ENCODE data around the gene DIPK1B. TPM values are rescaled to one million over a fixed set of nuclear protein-coding genes. Genes with fewer than 3 reads are reported as not detected.

Gene DIPK1B
- total RNA-seq, 2 experiments from 2014 or later: 0.21 to 0.25 TPM

DNA sequence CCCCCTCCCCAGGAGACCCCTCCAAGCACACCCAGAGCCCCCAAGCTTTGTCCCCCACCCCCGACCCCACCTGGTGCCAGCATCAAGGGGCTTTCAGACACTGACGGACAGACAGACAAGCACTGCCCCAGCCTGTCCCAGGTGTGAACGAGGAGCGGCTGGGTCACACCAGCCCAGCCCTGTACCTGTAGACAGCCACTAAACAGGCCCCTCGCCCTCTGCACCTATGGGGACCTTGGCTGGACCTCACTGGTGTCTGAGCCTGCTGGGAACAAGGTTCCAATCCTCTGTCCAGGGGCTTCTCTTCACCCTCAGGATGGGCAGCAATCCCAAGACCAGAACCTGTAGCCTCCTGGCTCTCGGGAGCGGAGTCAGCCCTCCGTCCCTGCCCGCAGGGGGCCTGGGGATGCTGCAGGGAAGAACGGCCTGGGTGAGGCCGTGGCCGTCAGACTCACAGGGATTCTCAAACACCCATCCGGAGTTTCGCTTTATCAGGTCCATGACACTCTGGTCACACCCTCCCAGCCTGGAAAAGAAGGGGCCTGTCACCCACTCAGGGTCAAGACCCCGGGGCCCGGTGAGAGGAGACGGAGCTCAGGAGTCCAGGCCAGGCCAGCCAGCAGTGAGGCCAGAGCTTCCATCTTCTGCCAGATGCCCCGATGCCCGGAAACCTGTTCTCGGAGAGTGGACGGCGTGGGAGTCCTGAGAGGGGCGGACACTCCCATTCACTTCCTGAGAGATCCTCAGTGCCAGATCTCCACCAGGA, 33.2 kb downstream of the DIPK1B start:
- intact Hi-C loops (cut with DNase I, micrococcal nuclease): no loop called here
- POLR2A ChIA-PET: no interaction called here
- no peak for ATAC-seq
- peaks cover 14% of the 10 kb centered on the region for H3K4me1 Mint-ChIP-seq
- H3K27ac Mint-ChIP-seq: no peak overlapping the region
- H3K27me3 Mint-ChIP-seq: peaks cover 5% of the 10 kb centered on the region
- no peak for DNase-seq
- H3K9me3 Mint-ChIP-seq (ENCODE audit: low read depth): peaks cover under 1% of the 10 kb centered on the region
- CTCF ChIA-PET: interaction anchor here (0.6 kb wide), 1 partner anchor 117 kb away, joined by 3 read pairs; no protein-coding TSS in a partner anchor
- no peaks in the 10 kb centered on the region for H3K36me3 Mint-ChIP-seq (ENCODE audit: low read depth)
- H3K4me3 Mint-ChIP-seq: no peak overlapping the region

DNA sequence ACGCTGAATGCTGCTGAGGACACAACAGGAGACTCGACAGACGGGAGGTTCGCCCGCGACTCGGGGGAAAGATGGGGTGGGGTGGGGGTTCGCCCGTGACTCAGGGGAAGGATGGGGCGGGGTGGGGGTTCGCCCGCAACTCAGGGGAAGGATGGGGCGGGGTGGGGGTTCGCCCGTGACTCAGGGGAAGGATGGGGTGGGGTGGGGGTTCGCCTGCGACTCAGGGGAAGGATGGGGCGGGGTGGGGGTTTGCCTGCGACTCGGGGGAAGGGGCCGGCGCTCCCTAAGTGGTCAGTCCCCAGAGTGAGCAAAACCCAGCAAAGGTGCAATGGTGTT, 33.8 kb downstream of the DIPK1B start:
- H3K36me3 Mint-ChIP-seq (ENCODE audit: low read depth): no peaks in the 10 kb centered on the region
- ChIA-PET POLR2A (no interaction called here), CTCF (interaction anchor here (0.6 kb wide), 1 partner anchor 118 kb away, joined by 3 read pairs; no protein-coding TSS in a partner anchor)
- H3K9me3 Mint-ChIP-seq (ENCODE audit: low read depth): peaks cover 2% of the 10 kb centered on the region
- H3K27me3 Mint-ChIP-seq: peaks cover 5% of the 10 kb centered on the region
- H3K4me1 Mint-ChIP-seq: peaks cover 19% of the 10 kb centered on the region
- no peak for DNase-seq
- H3K4me3 Mint-ChIP-seq: no peak overlapping the region
- ATAC-seq: no peak
- H3K27ac Mint-ChIP-seq: no peak overlapping the region
- intact Hi-C loops (cut with DNase I, micrococcal nuclease): no loop called here

DNA sequence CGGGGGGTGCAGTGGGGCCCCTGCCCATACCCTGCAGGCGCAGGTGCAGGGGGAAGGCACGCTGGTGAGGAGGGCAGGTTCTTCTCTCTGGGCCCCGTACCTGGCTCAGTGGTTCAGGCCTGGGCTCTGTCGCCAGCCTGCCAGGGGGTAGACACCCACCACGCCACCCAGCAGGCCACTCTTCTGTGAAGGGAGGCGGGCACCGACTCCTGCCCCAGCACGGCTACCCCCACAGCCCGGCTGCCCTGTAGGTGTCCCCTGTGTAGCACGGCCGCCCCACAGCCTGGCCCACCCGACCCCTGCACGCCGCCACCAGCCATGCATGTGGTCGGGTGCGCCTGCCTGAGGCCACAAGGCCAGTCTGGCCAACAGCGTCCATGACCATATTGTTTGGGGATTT, 34.2 kb downstream of the DIPK1B start:
- intact Hi-C loops (cut with DNase I, micrococcal nuclease): no loop called here
- Mint-ChIP-seq H3K36me3 (ENCODE audit: low read depth) (no peaks in the 10 kb centered on the region), H3K4me1 (peaks cover 15% of the 10 kb centered on the region), H3K4me3 (no peak overlapping the region), H3K27ac (no peak overlapping the region), H3K9me3 (ENCODE audit: low read depth) (peaks cover 4% of the 10 kb centered on the region), H3K27me3 (peaks cover 5% of the 10 kb centered on the region)
- no peak for DNase-seq
- POLR2A ChIA-PET: no interaction called here
- no peak for ATAC-seq
- CTCF ChIA-PET: interaction anchor here (0.6 kb wide), 1 partner anchor 118 kb away, joined by 3 read pairs; no protein-coding TSS in a partner anchor

DNA sequence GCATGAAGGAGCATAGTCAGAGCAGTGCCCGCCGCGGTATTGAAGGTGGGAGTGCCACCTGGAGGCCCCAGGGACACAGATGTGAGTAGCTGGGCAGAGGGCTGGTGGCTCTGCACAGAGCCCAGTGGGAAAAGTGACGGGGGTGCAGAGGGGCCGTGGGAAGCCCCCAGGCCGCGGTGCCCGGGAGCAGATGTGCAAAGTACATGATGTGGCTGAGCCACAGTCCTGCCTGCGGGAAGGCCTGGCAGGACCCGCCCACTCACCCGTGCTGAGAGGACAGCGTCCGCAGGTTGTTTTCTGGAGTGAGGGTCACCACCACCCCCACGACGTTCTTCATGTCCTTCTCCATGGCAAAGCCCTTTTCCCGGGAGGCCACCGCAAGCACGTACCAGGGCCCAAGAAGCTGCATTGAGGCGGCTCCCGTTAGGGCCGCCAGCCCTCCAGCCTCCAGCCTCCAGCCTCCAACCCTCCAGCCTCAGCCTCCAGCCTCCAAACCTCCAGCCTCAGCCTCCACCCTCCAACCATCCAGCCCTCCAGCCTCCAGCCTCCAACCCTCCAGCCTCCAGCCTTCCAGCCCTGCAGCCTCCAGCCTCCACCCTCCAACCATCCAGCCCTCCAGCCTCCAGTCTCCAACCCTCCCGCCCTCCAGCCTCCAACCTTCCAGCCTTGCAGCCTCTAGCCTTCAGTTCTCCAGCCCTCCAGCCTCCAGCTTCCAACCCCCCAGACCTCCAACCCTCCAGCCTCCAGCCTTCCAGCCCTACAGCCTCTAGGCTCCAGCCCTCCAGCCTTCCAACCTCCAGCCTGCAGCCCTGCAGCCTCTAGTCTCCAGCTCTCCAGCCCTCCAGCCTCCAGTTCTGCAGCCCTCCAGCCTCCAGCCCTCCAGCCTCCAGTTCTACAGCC, 35.0 kb downstream of the DIPK1B start:
- ATAC-seq: no peak
- Mint-ChIP-seq H3K4me1 (peaks cover 12% of the 10 kb centered on the region), H3K27ac (no peak overlapping the region), H3K9me3 (ENCODE audit: low read depth) (peaks cover 11% of the 10 kb centered on the region), H3K36me3 (ENCODE audit: low read depth) (peaks cover 2% of the 10 kb centered on the region), H3K4me3 (no peak overlapping the region), H3K27me3 (peaks cover 8% of the 10 kb centered on the region)
- intact Hi-C loops (cut with DNase I, micrococcal nuclease): no loop called here
- no peak for DNase-seq
- CTCF ChIA-PET: no interaction called here
- POLR2A ChIA-PET: no interaction called here

DNA sequence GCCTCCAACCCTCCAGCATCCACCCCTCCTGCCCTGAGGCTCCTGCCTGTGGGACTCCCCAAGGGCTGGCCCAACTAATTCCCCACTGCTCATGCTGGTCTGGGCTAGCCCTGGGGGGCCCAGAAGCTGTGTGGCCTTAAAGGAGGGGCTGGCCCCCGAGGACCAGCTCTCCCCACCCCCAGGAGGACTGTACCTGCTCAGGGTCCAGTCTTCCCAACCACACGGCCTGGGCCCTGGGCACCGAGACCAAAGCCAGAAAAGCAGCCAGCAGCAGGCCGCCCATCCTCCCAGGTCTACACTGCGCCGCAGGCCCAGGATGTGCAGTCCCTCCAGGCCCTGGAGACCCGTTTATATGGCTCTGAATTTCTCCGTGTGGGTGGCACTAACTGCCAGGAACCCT, 35.8 kb downstream of the DIPK1B start, which contains the start of gene LCN6:
Gene LCN6, minus strand, starts transcription at position 325 of the 400 bp plus-strand sequence. Its CDS starts 42 bp downstream, at position 283.
- H3K36me3 Mint-ChIP-seq (ENCODE audit: low read depth): peaks cover 5% of the 10 kb centered on the region
- H3K27ac Mint-ChIP-seq: no peak within 1 kb of the TSS
- intact Hi-C loops (cut with DNase I, micrococcal nuclease): no loop called here
- POLR2A ChIA-PET: no interaction called here
- ATAC-seq: no peak
- peaks cover 12% of the 10 kb centered on the region for H3K4me1 Mint-ChIP-seq
- DNase-seq: no peak
- CTCF ChIA-PET: no interaction called here
- no peak within 1 kb of the TSS for H3K4me3 Mint-ChIP-seq
- peaks cover 14% of the 10 kb centered on the region for H3K9me3 Mint-ChIP-seq (ENCODE audit: low read depth)
- peaks cover 11% of the 10 kb centered on the region for H3K27me3 Mint-ChIP-seq

GRCh38 chr9:136748666-136749611, 36.6 kb downstream of the DIPK1B start:
- DNase-seq: no peak
- ChIA-PET POLR2A (no interaction called here), CTCF (interaction anchor here (0.6 kb wide), 1 partner anchor 81 kb away, joined by 3 read pairs; no protein-coding TSS in a partner anchor)
- H3K27me3 Mint-ChIP-seq: peaks cover 6% of the 10 kb centered on the region
- H3K36me3 Mint-ChIP-seq (ENCODE audit: low read depth): peaks cover 5% of the 10 kb centered on the region
- peaks cover 14% of the 10 kb centered on the region for H3K9me3 Mint-ChIP-seq (ENCODE audit: low read depth)
- H3K4me3 Mint-ChIP-seq: no peak overlapping the region
- intact Hi-C loops (cut with DNase I, micrococcal nuclease): no loop called here
- peaks cover 12% of the 10 kb centered on the region for H3K4me1 Mint-ChIP-seq
- H3K27ac Mint-ChIP-seq: no peak overlapping the region
- no peak for ATAC-seq

DNA sequence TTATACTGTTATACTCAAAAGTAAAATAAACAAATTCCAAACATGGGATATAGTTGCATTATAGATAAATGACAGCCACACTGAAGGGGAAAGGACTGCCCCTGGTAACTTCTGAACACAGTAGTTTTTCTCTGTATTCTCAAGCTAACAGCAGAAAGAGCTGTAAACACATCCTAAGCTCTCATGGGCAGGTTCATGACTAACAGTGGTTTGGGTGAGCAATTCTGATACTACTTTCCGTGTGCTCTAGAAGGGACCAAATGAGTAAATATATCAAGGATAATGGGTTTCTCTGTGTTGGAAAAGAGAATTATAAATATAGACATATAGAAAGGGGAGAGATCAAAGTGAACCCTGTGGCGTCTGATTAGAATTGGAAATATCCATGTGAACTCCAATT, 38.2 kb downstream of the DIPK1B start:
- H3K4me3 Mint-ChIP-seq: no peak overlapping the region
- DNase-seq: no peak
- peaks cover 12% of the 10 kb centered on the region for H3K4me1 Mint-ChIP-seq
- H3K27me3 Mint-ChIP-seq: peaks cover 8% of the 10 kb centered on the region
- peak; percentile 97 for ATAC-seq
- H3K27ac Mint-ChIP-seq: no peak overlapping the region
- CTCF ChIA-PET: interaction anchor here (0.8 to 1.2 kb wide), 4 partner anchors 10 to 285 kb away, joined by 3 to 4 read pairs (median 4); no protein-coding TSS in a partner anchor
- intact Hi-C loops (cut with DNase I, micrococcal nuclease): loop anchor here in 1 of 2 experiments (1.0 kb wide), 1 partner anchor 16 kb away; no protein-coding TSS in a partner anchor
- peaks cover 16% of the 10 kb centered on the region for H3K9me3 Mint-ChIP-seq (ENCODE audit: low read depth)
- POLR2A ChIA-PET: interaction anchor here (0.7 to 2.0 kb wide), 3 partner anchors 22 to 333 kb away, joined by 3 to 6 read pairs (median 4); no protein-coding TSS in a partner anchor
- peaks cover 5% of the 10 kb centered on the region for H3K36me3 Mint-ChIP-seq (ENCODE audit: low read depth)

- intact Hi-C loops (cut with DNase I, micrococcal nuclease): no loop called here
- Mint-ChIP-seq H3K4me3 (no peak overlapping the region), H3K4me1 (peaks cover 12% of the 10 kb centered on the region), H3K27ac (no peak overlapping the region), H3K36me3 (ENCODE audit: low read depth) (peaks cover 8% of the 10 kb centered on the region), H3K27me3 (peaks cover 13% of the 10 kb centered on the region), H3K9me3 (ENCODE audit: low read depth) (peaks cover 24% of the 10 kb centered on the region)
- CTCF ChIA-PET: interaction anchor here (0.7 to 1.2 kb wide), 4 partner anchors 9 to 284 kb away, joined by 3 to 4 read pairs (median 4); no protein-coding TSS in a partner anchor
- POLR2A ChIA-PET: interaction anchor here (0.6 to 2.0 kb wide), 2 partner anchors 10 to 23 kb away, joined by 3 to 6 read pairs; no protein-coding TSS in a partner anchor
- ATAC-seq (no peak), DNase-seq (no peak)
Observed at GRCh38 chr9:136751244-136751643, 38.9 kb downstream of the DIPK1B start.

DNA sequence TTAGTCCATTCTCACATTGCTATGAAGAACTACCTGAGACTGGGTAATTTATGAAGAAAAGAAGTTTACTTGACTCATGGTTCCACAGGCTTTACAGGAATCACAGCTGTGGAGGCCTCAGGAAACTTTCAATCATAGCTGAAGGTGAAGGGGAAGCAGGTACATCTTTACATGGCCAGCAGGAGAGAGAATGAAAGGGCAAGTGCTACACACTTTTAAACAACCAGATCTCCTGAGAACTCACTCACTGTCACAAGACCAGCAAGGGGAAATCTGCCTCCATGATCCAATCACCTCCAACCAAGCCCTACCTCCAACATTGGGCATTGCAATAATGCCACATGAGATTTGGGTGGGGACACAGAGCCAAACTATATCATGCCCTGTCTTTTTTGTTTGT, 39.4 kb downstream of the DIPK1B start:
- ChIA-PET POLR2A (interaction anchor here (0.6 kb wide), 1 partner anchor 9 kb away, joined by 3 read pairs; no protein-coding TSS in a partner anchor), CTCF (interaction anchor here (0.7 kb wide), 1 partner anchor 15 kb away, joined by 4 read pairs; no protein-coding TSS in a partner anchor)
- H3K4me3 Mint-ChIP-seq: no peak overlapping the region
- peaks cover 12% of the 10 kb centered on the region for H3K4me1 Mint-ChIP-seq
- no peak overlapping the region for H3K27ac Mint-ChIP-seq
- H3K9me3 Mint-ChIP-seq (ENCODE audit: low read depth): peaks cover 24% of the 10 kb centered on the region
- peaks cover 8% of the 10 kb centered on the region for H3K36me3 Mint-ChIP-seq (ENCODE audit: low read depth)
- ATAC-seq (no peak), DNase-seq (no peak)
- peaks cover 14% of the 10 kb centered on the region for H3K27me3 Mint-ChIP-seq
- intact Hi-C loops (cut with DNase I, micrococcal nuclease): no loop called here

- CTCF ChIA-PET: interaction anchor here (0.6 kb wide), 1 partner anchor 501 kb away, joined by 3 read pairs; the partner anchor contains the start of gene NELFB
- DNase-seq: no peak
- H3K4me3 Mint-ChIP-seq: no peak overlapping the region
- H3K9me3 Mint-ChIP-seq (ENCODE audit: low read depth): peaks cover 24% of the 10 kb centered on the region
- H3K27me3 Mint-ChIP-seq: peaks cover 14% of the 10 kb centered on the region
- intact Hi-C loops (cut with DNase I, micrococcal nuclease): no loop called here
- H3K27ac Mint-ChIP-seq: no peak overlapping the region
- peaks cover 12% of the 10 kb centered on the region for H3K4me1 Mint-ChIP-seq
- ATAC-seq: no peak
- POLR2A ChIA-PET: no interaction called here
- H3K36me3 Mint-ChIP-seq (ENCODE audit: low read depth): peaks cover 8% of the 10 kb centered on the region
Observed at GRCh38 chr9:136753371-136754058, 41.1 kb downstream of the DIPK1B start.

Measured in activated CD4-positive, alpha-beta T cell treated with anti-CD3 and anti-CD28 coated beads for 36 hours (primary cell).